ENCODE measurements around the gene MRM2. TPM values are rescaled to one million over a fixed set of nuclear protein-coding genes. Genes with fewer than 3 reads are reported as not detected.

MRM2 gene
- total RNA-seq, 1 donor from 2014 or later, result 22.6 TPM

DNA sequence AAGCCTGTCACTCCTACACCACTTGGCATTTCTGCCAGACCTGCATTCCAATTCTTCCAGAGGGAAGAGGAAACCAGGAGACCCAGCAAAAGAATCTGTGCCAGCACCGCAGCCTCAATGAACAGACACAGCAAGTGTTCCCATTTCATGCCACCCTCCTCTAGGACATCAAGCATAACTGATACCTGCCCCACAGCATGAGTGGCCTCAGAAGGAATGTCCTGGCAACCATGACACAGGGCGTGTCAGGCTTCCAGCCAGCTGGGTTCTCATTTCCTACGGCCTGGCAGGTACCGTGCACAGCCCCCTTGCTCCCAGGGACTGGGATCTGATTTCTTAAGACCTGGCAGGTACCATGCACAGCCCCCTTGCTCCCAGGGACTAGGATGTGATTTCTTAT, 17.1 kb downstream of the MRM2 start:
- peaks cover 13% of the 10 kb centered on the region for H3K36me3 ChIP-seq (ENCODE audit: insufficient read depth, low read length)
- no peak overlapping the region for H3K27ac Mint-ChIP-seq (ENCODE audit: unreplicated experiment)
- H3K27me3 Mint-ChIP-seq (ENCODE audit: low read depth, unreplicated experiment), result no peaks in the 10 kb centered on the region
- H3K9me3 ChIP-seq (ENCODE audit: insufficient read depth, low read depth, low read length), result no peaks in the 10 kb centered on the region
- no peak overlapping the region for H3K4me2 ChIP-seq (ENCODE audit: low read length)
- no peak overlapping the region for H3K27ac ChIP-seq (ENCODE audit: low read depth, low read length)
- H3K9ac ChIP-seq (ENCODE audit: low read length), result no peak overlapping the region
- H3K4me3 ChIP-seq (ENCODE audit: insufficient read depth, low read depth, low read length), result no peak overlapping the region
- no peak for DNase-seq (ENCODE audit: low read depth)
- no peaks in the 10 kb centered on the region for H3K27me3 ChIP-seq (ENCODE audit: insufficient read depth, low read length)
- FAIRE-seq, result no peak
- H3K36me3 Mint-ChIP-seq (ENCODE audit: low read depth, unreplicated experiment), result peaks cover 32% of the 10 kb centered on the region
- no peak for TF ChIP-seq EZH2 (IDR thresholded peaks at IDR 0.05; ENCODE audit: insufficient read depth, low read length)
- TF ChIP-seq, protein P1, sequence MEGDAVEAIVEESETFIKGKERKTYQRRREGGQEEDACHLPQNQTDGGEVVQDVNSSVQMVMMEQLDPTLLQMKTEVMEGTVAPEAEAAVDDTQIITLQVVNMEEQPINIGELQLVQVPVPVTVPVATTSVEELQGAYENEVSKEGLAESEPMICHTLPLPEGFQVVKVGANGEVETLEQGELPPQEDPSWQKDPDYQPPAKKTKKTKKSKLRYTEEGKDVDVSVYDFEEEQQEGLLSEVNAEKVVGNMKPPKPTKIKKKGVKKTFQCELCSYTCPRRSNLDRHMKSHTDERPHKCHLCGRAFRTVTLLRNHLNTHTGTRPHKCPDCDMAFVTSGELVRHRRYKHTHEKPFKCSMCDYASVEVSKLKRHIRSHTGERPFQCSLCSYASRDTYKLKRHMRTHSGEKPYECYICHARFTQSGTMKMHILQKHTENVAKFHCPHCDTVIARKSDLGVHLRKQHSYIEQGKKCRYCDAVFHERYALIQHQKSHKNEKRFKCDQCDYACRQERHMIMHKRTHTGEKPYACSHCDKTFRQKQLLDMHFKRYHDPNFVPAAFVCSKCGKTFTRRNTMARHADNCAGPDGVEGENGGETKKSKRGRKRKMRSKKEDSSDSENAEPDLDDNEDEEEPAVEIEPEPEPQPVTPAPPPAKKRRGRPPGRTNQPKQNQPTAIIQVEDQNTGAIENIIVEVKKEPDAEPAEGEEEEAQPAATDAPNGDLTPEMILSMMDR (IDR thresholded peaks at IDR 0.05; ENCODE audit: insufficient read depth, low read depth, low read length), result no peak
- no peaks in the 10 kb centered on the region for H3K4me1 Mint-ChIP-seq (ENCODE audit: low read depth, unreplicated experiment)
- H4K20me1 ChIP-seq (ENCODE audit: insufficient read depth, low read length), result peaks cover 68% of the 10 kb centered on the region
- H2AFZ ChIP-seq (ENCODE audit: low read depth, low read length), result no peak overlapping the region
- H3K79me2 ChIP-seq (ENCODE audit: insufficient read depth, low read length), result peaks cover 56% of the 10 kb centered on the region
- H3K9me3 Mint-ChIP-seq (ENCODE audit: unreplicated experiment), result no peaks in the 10 kb centered on the region
- no peak overlapping the region for H3K4me3 Mint-ChIP-seq (ENCODE audit: unreplicated experiment)
- no peaks in the 10 kb centered on the region for H3K4me1 ChIP-seq (ENCODE audit: insufficient read depth, low read length)

DNA sequence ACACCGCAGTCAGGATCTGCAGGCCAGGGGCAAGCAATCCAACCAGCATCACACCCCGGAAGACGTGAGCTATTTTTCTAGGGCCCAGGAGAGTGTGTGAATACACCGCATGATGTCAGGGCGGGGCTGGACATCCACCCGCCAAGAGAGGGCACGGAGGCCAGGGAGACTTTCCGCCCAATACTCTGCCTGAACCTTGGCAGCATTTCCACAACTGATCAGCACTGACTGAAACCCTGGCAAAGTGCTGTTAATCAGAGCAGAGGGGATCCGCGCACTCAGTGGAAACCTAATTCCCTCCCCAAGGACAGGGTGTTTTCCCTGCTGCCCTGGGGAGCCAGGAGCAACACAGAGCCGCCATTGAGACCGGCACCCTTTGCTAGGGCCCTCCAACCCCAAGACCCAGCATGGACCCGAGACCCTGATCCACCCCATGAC, 17.5 kb downstream of the MRM2 start:
- Histone ChIP-seq H3K4me3 (ENCODE audit: insufficient read depth, low read depth, low read length) (no peak overlapping the region), H3K36me3 (ENCODE audit: insufficient read depth, low read length) (peaks cover 13% of the 10 kb centered on the region), H4K20me1 (ENCODE audit: insufficient read depth, low read length) (peaks cover 68% of the 10 kb centered on the region), H3K9me3 (ENCODE audit: insufficient read depth, low read depth, low read length) (no peaks in the 10 kb centered on the region), H3K4me1 (ENCODE audit: insufficient read depth, low read length) (no peaks in the 10 kb centered on the region), H3K27me3 (ENCODE audit: insufficient read depth, low read length) (no peaks in the 10 kb centered on the region), H3K79me2 (ENCODE audit: insufficient read depth, low read length) (peaks cover 52% of the 10 kb centered on the region), H2AFZ (ENCODE audit: low read depth, low read length) (no peak overlapping the region), H3K9ac (ENCODE audit: low read length) (no peak overlapping the region), H3K27ac (ENCODE audit: low read depth, low read length) (no peak overlapping the region), H3K4me2 (ENCODE audit: low read length) (no peak overlapping the region)
- Mint-ChIP-seq H3K4me1 (ENCODE audit: low read depth, unreplicated experiment) (no peaks in the 10 kb centered on the region), H3K36me3 (ENCODE audit: low read depth, unreplicated experiment) (peaks cover 32% of the 10 kb centered on the region), H3K27me3 (ENCODE audit: low read depth, unreplicated experiment) (no peaks in the 10 kb centered on the region), H3K27ac (ENCODE audit: unreplicated experiment) (no peak overlapping the region), H3K9me3 (ENCODE audit: unreplicated experiment) (no peaks in the 10 kb centered on the region), H3K4me3 (ENCODE audit: unreplicated experiment) (no peak overlapping the region)
- no peak for DNase-seq (ENCODE audit: low read depth)
- no peak for FAIRE-seq
- TF ChIP-seq EZH2 (IDR thresholded peaks at IDR 0.05; ENCODE audit: insufficient read depth, low read length), result no peak
- TF ChIP-seq, protein P1 (IDR thresholded peaks at IDR 0.05; ENCODE audit: insufficient read depth, low read depth, low read length), result no peak

DNA sequence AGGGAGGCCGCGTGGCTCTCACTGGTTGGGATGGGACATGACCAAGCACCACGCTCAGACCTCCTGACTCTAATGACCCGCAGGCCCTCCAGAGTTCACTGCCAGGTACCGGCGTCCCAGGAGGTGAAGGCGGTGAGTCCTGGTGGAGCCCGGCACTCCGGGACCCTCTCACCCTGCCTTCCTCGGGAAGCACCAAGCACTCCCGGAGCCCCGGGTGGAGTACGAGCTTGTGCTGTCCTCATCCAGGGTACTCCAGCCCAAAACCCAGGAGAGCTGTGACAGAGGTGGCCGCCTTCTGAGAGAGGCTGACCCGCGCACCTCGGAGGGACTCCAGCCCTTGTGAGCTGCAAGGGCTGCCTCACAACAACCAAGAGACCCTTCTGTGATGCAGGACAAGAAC, 18.7 kb downstream of the MRM2 start:
- FAIRE-seq, result no peak
- H3K27me3 ChIP-seq (ENCODE audit: insufficient read depth, low read length), result no peaks in the 10 kb centered on the region
- no peaks in the 10 kb centered on the region for H3K4me1 ChIP-seq (ENCODE audit: insufficient read depth, low read length)
- no peak overlapping the region for H3K4me2 ChIP-seq (ENCODE audit: low read length)
- no peaks in the 10 kb centered on the region for H3K9me3 Mint-ChIP-seq (ENCODE audit: unreplicated experiment)
- H2AFZ ChIP-seq (ENCODE audit: low read depth, low read length), result no peak overlapping the region
- H3K27ac Mint-ChIP-seq (ENCODE audit: unreplicated experiment), result no peak overlapping the region
- H3K79me2 ChIP-seq (ENCODE audit: insufficient read depth, low read length), result peaks cover 44% of the 10 kb centered on the region
- no peaks in the 10 kb centered on the region for H3K9me3 ChIP-seq (ENCODE audit: insufficient read depth, low read depth, low read length)
- H3K27ac ChIP-seq (ENCODE audit: low read depth, low read length), result no peak overlapping the region
- peaks cover 26% of the 10 kb centered on the region for H3K36me3 Mint-ChIP-seq (ENCODE audit: low read depth, unreplicated experiment)
- H3K27me3 Mint-ChIP-seq (ENCODE audit: low read depth, unreplicated experiment), result no peaks in the 10 kb centered on the region
- TF ChIP-seq, protein P1 (IDR thresholded peaks at IDR 0.05; ENCODE audit: insufficient read depth, low read depth, low read length), result no peak
- TF ChIP-seq EZH2 (IDR thresholded peaks at IDR 0.05; ENCODE audit: insufficient read depth, low read length), result no peak
- no peak overlapping the region for H3K9ac ChIP-seq (ENCODE audit: low read length)
- peaks cover 67% of the 10 kb centered on the region for H4K20me1 ChIP-seq (ENCODE audit: insufficient read depth, low read length)
- H3K4me1 Mint-ChIP-seq (ENCODE audit: low read depth, unreplicated experiment), result no peaks in the 10 kb centered on the region
- DNase-seq (ENCODE audit: low read depth), result no peak
- no peak overlapping the region for H3K4me3 ChIP-seq (ENCODE audit: insufficient read depth, low read depth, low read length)
- peaks cover 13% of the 10 kb centered on the region for H3K36me3 ChIP-seq (ENCODE audit: insufficient read depth, low read length)
- H3K4me3 Mint-ChIP-seq (ENCODE audit: unreplicated experiment), result no peak overlapping the region
